ENCODE data around the gene NEAT1. TPM values are rescaled to one million over a fixed set of nuclear protein-coding genes. Genes with fewer than 3 reads are reported as not detected.

The NEAT1 gene
- total and polyA plus RNA-seq, 9 of the 15 experiments (the other 6 are each of a cell fraction or from before 2014, with no cell fraction given): 20.1 to 389 (median 62.8) TPM

- no peak for TF ChIP-seq ZNF609 (CRISPR knock-in tag; IDR thresholded peaks at IDR 0.05; ENCODE audit: borderline replicate concordance)
- TF ChIP-seq, protein P1, sequence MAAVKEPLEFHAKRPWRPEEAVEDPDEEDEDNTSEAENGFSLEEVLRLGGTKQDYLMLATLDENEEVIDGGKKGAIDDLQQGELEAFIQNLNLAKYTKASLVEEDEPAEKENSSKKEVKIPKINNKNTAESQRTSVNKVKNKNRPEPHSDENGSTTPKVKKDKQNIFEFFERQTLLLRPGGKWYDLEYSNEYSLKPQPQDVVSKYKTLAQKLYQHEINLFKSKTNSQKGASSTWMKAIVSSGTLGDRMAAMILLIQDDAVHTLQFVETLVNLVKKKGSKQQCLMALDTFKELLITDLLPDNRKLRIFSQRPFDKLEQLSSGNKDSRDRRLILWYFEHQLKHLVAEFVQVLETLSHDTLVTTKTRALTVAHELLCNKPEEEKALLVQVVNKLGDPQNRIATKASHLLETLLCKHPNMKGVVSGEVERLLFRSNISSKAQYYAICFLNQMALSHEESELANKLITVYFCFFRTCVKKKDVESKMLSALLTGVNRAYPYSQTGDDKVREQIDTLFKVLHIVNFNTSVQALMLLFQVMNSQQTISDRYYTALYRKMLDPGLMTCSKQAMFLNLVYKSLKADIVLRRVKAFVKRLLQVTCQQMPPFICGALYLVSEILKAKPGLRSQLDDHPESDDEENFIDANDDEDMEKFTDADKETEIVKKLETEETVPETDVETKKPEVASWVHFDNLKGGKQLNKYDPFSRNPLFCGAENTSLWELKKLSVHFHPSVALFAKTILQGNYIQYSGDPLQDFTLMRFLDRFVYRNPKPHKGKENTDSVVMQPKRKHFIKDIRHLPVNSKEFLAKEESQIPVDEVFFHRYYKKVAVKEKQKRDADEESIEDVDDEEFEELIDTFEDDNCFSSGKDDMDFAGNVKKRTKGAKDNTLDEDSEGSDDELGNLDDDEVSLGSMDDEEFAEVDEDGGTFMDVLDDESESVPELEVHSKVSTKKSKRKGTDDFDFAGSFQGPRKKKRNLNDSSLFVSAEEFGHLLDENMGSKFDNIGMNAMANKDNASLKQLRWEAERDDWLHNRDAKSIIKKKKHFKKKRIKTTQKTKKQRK (IDR thresholded peaks at IDR 0.05; ENCODE audit: borderline replicate concordance, low read depth, low read length): no peak
- TF ChIP-seq ZNF165 (CRISPR knock-in tag; IDR thresholded peaks at IDR 0.05; ENCODE audit: borderline replicate concordance): peak; percentile 80; the same call in 1 of the 2 replicates
- TF ChIP-seq NFRKB (IDR thresholded peaks at IDR 0.05; ENCODE audit: low read depth): peak; percentile 95
- TF ChIP-seq RBM22 (IDR thresholded peaks at IDR 0.05; ENCODE audit: low read depth, low read length, poor library complexity, severe bottlenecking): no peak
- peak in 1 of 2 experiments; percentile 31; a peak in 2 of 4 replicates for TF ChIP-seq RAD21 (CRISPR knock-in tag; conservative IDR thresholded peaks at IDR 0.05 in 1 of 2, IDR thresholded peaks at IDR 0.05 in 1 of 2)
- TF ChIP-seq SMAD4 (CRISPR knock-in tag; conservative IDR thresholded peaks at IDR 0.05): peak; percentile 91
- TF ChIP-seq TAL1 (IDR thresholded peaks at IDR 0.05): peak; percentile 18; the same call in 1 of the 2 replicates
- TF ChIP-seq GTF3C2 (IDR thresholded peaks at IDR 0.05; ENCODE audit: borderline replicate concordance, extremely low read depth, insufficient read length): no peak
- no peak for TF ChIP-seq FUS (optimal IDR thresholded peaks at IDR 0.05; ENCODE audit: low read depth, low read length)
- TF ChIP-seq RBM14 (IDR thresholded peaks at IDR 0.05; ENCODE audit: borderline replicate concordance, insufficient read depth, low read depth, low read length): no peak
- no peak for TF ChIP-seq TBP (optimal IDR thresholded peaks at IDR 0.05; ENCODE audit: low read depth, low read length)
- no peak for TF ChIP-seq CEBPB (tag; IDR thresholded peaks at IDR 0.05)
- no peak for TF ChIP-seq DNMT1 (IDR thresholded peaks at IDR 0.05)
- peak; percentile 12; the same call in 1 of the 2 replicates for TF ChIP-seq MYNN (IDR thresholded peaks at IDR 0.05)
- no peak for TF ChIP-seq MYNN (CRISPR knock-in tag; IDR thresholded peaks at IDR 0.05)
Observed at GRCh38 chr11:65421794-65422632, 585 bp upstream of the NEAT1 start (continued).

Data from K562 (cell line).